ENCODE measurements around the gene SORBS1.

Gene SORBS1

DNA sequence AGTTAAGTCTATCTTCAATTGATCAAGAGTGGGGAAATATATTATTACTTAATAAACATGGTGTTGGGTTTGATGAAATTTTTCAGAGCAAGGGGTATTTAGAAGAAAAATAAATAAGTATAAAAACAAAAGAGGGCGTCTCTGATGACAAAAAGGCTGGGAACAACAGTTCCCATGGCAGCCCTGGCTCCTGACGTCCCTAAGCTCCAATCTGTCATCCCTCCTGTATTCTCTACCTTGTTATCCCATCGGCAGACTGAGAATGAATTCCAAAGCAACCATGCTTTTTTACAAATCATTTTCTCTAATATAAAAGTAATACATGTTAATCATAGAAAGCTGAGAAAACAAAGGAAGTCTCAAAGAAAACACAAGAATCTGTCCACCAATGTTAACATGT is 55.5 kb downstream of the SORBS1 start:
- peaks cover 26% of the 10 kb centered on the region for H3K4me1 ChIP-seq (ENCODE audit: control insufficient read depth, insufficient read depth, low read length)
- no peak overlapping the region for H3K4me3 ChIP-seq (ENCODE audit: low read depth, low read length)
- H3K9ac ChIP-seq (ENCODE audit: low read depth, low read length), result no peak overlapping the region
- H3K9me3 ChIP-seq (ENCODE audit: control insufficient read depth, insufficient read depth, low read length), result no peaks in the 10 kb centered on the region
- no peaks in the 10 kb centered on the region for H3K27me3 ChIP-seq (ENCODE audit: control insufficient read depth, insufficient read depth, low read length)
- H3K36me3 ChIP-seq (ENCODE audit: control insufficient read depth, insufficient read depth, low read length), result no peaks in the 10 kb centered on the region

DNA sequence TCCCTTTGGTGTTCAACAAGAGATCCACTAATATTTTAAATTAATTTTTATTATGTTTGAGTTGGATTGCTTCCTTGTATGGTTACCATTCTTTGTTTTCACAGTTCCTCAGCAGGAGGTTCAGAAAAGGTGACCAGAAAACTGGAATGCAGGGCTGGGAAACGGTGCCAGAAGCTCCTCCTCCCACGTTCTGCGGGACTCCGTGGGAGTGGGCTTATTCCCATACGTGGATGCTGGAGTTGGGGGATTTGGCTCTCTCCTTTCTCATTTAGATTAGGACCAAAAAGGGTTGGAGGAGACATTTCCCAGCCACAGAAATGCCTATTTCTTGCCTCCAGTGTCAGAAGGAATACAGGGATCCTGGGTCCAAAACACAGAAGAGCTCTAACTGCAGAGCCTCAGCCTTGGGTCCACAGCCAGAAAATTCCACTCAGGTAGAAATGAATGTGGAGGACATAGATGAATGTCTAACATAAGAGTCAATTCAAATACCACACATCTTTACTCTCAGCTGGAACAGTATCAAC is 56.0 kb downstream of the SORBS1 start:
- H3K27me3 ChIP-seq (ENCODE audit: control insufficient read depth, insufficient read depth, low read length), result no peaks in the 10 kb centered on the region
- H3K9ac ChIP-seq (ENCODE audit: low read depth, low read length), result no peak overlapping the region
- peaks cover 30% of the 10 kb centered on the region for H3K4me1 ChIP-seq (ENCODE audit: control insufficient read depth, insufficient read depth, low read length)
- no peaks in the 10 kb centered on the region for H3K36me3 ChIP-seq (ENCODE audit: control insufficient read depth, insufficient read depth, low read length)
- H3K4me3 ChIP-seq (ENCODE audit: low read depth, low read length), result no peak overlapping the region
- no peaks in the 10 kb centered on the region for H3K9me3 ChIP-seq (ENCODE audit: control insufficient read depth, insufficient read depth, low read length)

DNA sequence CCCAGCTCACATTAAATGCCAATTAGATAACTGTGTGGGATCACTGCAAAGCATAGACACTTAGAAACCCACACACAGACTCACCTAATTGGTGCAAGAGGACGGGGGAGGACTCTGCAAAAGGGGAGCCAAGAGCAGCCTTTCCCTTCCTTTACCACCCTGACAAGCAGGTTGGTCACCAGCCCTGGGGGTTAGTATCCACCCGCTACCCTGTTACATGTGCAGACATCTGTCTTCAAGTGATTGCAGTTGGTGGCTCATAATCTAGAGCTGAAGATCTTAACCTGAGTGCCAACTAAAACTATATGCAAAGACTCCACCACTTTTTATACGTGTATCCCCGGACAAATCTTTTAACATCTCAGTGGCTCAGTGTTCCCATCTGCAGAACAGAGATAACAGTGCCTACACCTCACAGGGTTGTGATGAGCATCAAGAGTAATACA is 56.9 kb downstream of the SORBS1 start:
- Histone ChIP-seq H3K36me3 (ENCODE audit: control insufficient read depth, insufficient read depth, low read length) (no peaks in the 10 kb centered on the region), H3K9ac (ENCODE audit: low read depth, low read length) (no peak overlapping the region), H3K27me3 (ENCODE audit: control insufficient read depth, insufficient read depth, low read length) (no peaks in the 10 kb centered on the region), H3K4me3 (ENCODE audit: low read depth, low read length) (no peak overlapping the region), H3K4me1 (ENCODE audit: control insufficient read depth, insufficient read depth, low read length) (peaks cover 33% of the 10 kb centered on the region), H3K9me3 (ENCODE audit: control insufficient read depth, insufficient read depth, low read length) (no peaks in the 10 kb centered on the region)

DNA sequence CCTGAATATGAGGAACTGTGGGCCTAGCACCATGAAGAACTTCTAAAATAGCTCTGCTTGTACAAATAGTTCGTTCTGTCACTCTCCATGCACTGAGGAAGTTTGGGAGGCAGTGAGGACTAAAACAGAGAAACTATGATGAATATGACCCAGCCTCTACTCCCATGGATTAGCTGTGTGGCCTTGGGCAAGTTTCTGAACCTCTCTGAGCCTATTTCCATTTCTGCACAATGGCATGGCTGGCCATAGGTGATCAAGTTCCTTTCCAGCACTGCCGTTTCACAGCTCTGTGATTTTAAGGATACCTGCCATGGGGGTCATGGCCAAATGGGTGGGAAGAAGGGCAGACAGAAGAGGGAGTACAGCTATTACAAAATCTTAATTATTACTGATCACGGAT is 57.6 kb downstream of the SORBS1 start:
- H3K9ac ChIP-seq (ENCODE audit: low read depth, low read length), result no peak overlapping the region
- H3K4me1 ChIP-seq (ENCODE audit: control insufficient read depth, insufficient read depth, low read length), result peaks cover 26% of the 10 kb centered on the region
- H3K36me3 ChIP-seq (ENCODE audit: control insufficient read depth, insufficient read depth, low read length), result no peaks in the 10 kb centered on the region
- no peaks in the 10 kb centered on the region for H3K27me3 ChIP-seq (ENCODE audit: control insufficient read depth, insufficient read depth, low read length)
- no peak overlapping the region for H3K4me3 ChIP-seq (ENCODE audit: low read depth, low read length)
- H3K9me3 ChIP-seq (ENCODE audit: control insufficient read depth, insufficient read depth, low read length), result no peaks in the 10 kb centered on the region

DNA sequence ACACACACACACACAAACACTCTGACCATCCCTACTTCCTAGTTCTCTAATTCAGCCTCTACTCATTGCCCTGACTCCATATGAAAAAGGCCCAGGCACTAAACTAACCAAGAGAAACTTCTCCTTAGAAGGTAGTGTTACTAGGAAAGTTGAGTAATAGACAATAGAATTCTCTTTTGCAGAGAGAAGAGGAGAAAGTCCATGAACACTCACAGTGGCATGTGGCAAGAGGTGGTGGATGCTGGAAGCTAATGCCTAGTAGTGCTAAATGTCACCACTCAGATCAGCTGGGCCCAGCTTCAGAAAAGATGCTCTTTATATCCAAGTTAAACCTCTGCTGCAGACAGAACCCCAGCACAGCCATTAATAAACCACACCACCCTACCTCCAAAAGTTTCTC is 58.2 kb downstream of the SORBS1 start:
- Histone ChIP-seq H3K9me3 (ENCODE audit: control insufficient read depth, insufficient read depth, low read length) (no peaks in the 10 kb centered on the region), H3K27me3 (ENCODE audit: control insufficient read depth, insufficient read depth, low read length) (no peaks in the 10 kb centered on the region), H3K4me3 (ENCODE audit: low read depth, low read length) (no peak overlapping the region), H3K36me3 (ENCODE audit: control insufficient read depth, insufficient read depth, low read length) (no peaks in the 10 kb centered on the region), H3K4me1 (ENCODE audit: control insufficient read depth, insufficient read depth, low read length) (peaks cover 26% of the 10 kb centered on the region), H3K9ac (ENCODE audit: low read depth, low read length) (no peak overlapping the region)

DNA sequence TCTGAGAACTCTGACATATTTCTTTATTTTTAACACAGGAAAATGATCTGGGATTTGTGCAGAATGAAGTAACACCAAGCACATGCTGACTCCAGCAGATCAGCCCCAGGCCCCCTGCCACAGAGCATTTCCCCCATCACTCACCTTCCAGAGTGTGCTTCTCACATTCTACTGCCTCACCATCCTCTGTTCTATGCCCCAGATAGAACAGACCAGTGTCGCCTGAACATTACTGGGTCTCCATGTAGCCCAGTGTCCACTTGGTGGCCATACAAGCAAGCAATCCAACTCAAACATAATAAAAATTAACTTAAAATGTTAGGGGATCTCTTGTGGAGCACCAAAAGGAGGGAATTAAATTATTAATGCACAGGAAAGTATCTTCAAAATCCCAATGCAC is 58.8 kb downstream of the SORBS1 start:
- Histone ChIP-seq H3K4me1 (ENCODE audit: control insufficient read depth, insufficient read depth, low read length) (peaks cover 26% of the 10 kb centered on the region), H3K27me3 (ENCODE audit: control insufficient read depth, insufficient read depth, low read length) (no peaks in the 10 kb centered on the region), H3K4me3 (ENCODE audit: low read depth, low read length) (no peak overlapping the region), H3K36me3 (ENCODE audit: control insufficient read depth, insufficient read depth, low read length) (no peaks in the 10 kb centered on the region), H3K9ac (ENCODE audit: low read depth, low read length) (peak overlapping the region; percentile 17), H3K9me3 (ENCODE audit: control insufficient read depth, insufficient read depth, low read length) (no peaks in the 10 kb centered on the region)

DNA sequence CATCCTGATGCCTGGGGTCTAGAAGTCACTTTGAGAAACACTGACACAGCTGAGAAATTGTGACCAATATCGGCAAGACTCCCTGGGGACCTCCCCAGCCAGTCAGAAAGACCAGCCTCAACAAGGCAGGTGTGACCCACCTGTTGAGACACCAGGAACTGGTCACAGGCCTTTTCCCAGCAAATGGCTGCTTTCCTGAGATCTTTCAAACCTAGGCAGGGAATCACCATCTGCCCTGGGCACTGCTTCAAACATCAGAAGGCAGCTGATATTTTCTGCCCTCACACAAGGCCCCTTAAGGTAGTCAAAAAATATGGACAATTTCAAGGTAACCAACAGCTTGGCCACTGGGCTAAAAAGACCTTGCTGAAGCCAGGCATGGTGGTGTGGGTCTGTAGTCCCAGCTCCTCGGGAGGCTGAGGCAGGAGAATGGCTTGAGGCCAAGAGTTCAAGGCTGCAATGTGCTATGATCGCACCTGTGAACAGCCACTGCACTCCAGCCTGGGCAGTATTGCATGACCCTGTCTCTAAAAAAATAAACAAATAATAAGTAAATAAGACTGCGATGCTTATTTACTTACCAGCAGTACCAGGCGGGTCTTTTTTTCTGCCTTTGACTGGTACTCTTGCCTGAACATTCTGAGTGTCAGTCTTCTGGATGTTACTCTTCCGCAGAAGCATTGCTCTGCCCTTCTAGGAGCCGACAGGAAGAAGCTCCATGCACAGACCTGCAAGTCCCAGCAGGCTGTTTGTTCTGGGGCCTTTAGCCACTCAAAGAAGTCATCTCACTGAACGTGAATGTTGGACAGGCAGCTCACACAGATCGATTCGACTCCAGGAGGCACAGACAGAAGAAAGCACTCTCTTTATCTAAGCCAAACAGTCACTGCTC is 59.7 kb downstream of the SORBS1 start:
- H3K27me3 ChIP-seq (ENCODE audit: control insufficient read depth, insufficient read depth, low read length), result no peaks in the 10 kb centered on the region
- peaks cover 26% of the 10 kb centered on the region for H3K4me1 ChIP-seq (ENCODE audit: control insufficient read depth, insufficient read depth, low read length)
- H3K9ac ChIP-seq (ENCODE audit: low read depth, low read length), result no peak overlapping the region
- no peak overlapping the region for H3K4me3 ChIP-seq (ENCODE audit: low read depth, low read length)
- no peaks in the 10 kb centered on the region for H3K9me3 ChIP-seq (ENCODE audit: control insufficient read depth, insufficient read depth, low read length)
- no peaks in the 10 kb centered on the region for H3K36me3 ChIP-seq (ENCODE audit: control insufficient read depth, insufficient read depth, low read length)

DNA sequence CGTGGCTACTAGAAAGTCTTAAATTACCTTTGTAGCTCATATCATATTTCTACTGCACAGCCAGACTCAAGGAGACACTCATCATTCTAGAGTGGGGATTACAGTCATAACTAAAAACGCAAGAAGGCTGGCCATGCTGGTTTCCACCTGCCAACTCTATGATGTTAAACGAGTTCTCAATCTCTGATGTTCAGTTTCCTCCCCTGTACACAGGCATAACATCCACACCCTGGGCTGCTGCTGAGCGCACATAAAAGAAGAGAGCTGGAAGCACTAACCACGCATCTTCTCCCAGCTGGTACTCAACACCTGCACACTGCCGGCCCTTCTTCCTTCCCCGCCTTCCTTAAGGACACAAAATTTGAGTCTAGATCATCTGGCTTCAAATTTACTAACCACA is 60.5 kb downstream of the SORBS1 start:
- H3K27me3 ChIP-seq (ENCODE audit: control insufficient read depth, insufficient read depth, low read length), result no peaks in the 10 kb centered on the region
- H3K4me1 ChIP-seq (ENCODE audit: control insufficient read depth, insufficient read depth, low read length), result peaks cover 24% of the 10 kb centered on the region
- no peak overlapping the region for H3K4me3 ChIP-seq (ENCODE audit: low read depth, low read length)
- H3K9ac ChIP-seq (ENCODE audit: low read depth, low read length), result no peak overlapping the region
- H3K9me3 ChIP-seq (ENCODE audit: control insufficient read depth, insufficient read depth, low read length), result no peaks in the 10 kb centered on the region
- H3K36me3 ChIP-seq (ENCODE audit: control insufficient read depth, insufficient read depth, low read length), result no peaks in the 10 kb centered on the region

DNA sequence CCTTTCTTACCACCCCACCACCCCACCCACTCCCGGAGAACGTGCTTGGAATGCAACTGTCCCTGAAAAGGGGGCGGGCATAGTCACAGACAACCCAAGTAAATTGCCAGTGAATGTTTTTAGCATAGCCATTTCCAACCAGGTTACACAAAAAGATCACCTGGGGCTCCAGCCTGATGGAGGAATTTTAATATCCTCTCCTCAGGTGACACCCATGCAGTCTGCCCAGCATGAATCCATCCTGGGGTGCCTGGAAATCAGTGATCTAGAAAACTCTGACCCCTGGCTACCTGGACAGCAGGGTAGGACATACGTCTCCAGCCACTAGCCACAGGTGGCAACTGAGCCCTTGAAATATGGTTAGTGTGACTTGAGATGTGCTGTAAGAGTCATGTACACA is 61.1 kb downstream of the SORBS1 start:
- Histone ChIP-seq H3K4me3 (ENCODE audit: low read depth, low read length) (no peak overlapping the region), H3K9ac (ENCODE audit: low read depth, low read length) (no peak overlapping the region), H3K36me3 (ENCODE audit: control insufficient read depth, insufficient read depth, low read length) (no peaks in the 10 kb centered on the region), H3K4me1 (ENCODE audit: control insufficient read depth, insufficient read depth, low read length) (peaks cover 20% of the 10 kb centered on the region), H3K9me3 (ENCODE audit: control insufficient read depth, insufficient read depth, low read length) (no peaks in the 10 kb centered on the region), H3K27me3 (ENCODE audit: control insufficient read depth, insufficient read depth, low read length) (no peaks in the 10 kb centered on the region)

DNA sequence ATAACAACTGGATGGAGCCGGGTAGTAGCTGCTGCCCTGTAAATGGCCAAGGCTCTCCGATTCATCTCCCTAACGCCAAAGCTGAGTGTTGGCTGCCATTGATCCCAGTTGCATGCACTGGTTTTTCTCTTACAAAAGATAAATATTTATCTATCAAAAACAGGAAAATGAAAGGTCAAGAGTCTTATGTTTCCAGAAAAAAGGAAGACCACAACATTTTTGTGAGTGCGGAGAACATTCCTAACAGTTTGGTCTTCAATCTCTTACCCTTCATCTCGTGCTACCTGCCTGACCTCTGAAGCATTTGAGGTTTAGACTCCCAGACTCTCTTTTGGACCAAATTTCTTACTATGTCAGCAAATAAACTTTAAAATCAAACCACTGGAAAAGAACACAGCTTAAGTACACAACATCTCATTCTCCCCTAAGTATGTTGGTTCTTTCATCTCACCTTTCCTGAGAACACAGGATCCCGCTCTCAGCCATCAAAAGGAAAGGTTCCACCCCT is 61.6 kb downstream of the SORBS1 start:
- Histone ChIP-seq H3K4me1 (ENCODE audit: control insufficient read depth, insufficient read depth, low read length) (peaks cover 20% of the 10 kb centered on the region), H3K9me3 (ENCODE audit: control insufficient read depth, insufficient read depth, low read length) (no peaks in the 10 kb centered on the region), H3K27me3 (ENCODE audit: control insufficient read depth, insufficient read depth, low read length) (no peaks in the 10 kb centered on the region), H3K4me3 (ENCODE audit: low read depth, low read length) (no peak overlapping the region), H3K9ac (ENCODE audit: low read depth, low read length) (no peak overlapping the region), H3K36me3 (ENCODE audit: control insufficient read depth, insufficient read depth, low read length) (no peaks in the 10 kb centered on the region)

DNA sequence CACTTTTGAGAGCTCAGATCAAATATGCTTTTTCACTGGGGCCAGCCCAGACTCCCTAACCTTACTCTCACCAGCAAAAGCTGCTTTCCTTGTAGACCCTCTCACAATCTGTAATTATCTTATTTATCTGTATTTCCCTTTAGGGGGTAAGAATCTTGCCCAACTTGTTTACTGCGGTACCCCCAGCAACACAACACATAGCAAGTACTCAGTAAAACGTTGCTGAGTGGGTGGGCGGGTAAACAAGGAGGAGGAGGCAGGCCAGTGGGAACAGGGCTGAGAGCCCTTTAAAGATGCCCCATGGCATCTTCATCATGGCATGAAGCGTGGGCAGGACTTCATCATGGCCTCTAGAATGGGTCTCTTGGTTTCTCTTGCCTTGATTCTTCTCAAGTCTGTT is 64.2 kb downstream of the SORBS1 start:
- H3K4me3 ChIP-seq (ENCODE audit: low read depth, low read length), result no peak overlapping the region
- no peaks in the 10 kb centered on the region for H3K27me3 ChIP-seq (ENCODE audit: control insufficient read depth, insufficient read depth, low read length)
- H3K36me3 ChIP-seq (ENCODE audit: control insufficient read depth, insufficient read depth, low read length), result no peaks in the 10 kb centered on the region
- peaks cover 16% of the 10 kb centered on the region for H3K4me1 ChIP-seq (ENCODE audit: control insufficient read depth, insufficient read depth, low read length)
- H3K9ac ChIP-seq (ENCODE audit: low read depth, low read length), result no peak overlapping the region
- H3K9me3 ChIP-seq (ENCODE audit: control insufficient read depth, insufficient read depth, low read length), result no peaks in the 10 kb centered on the region

Measured in iPS-15b (cell line).